GM12878 (cell line): ENCODE measurements around the gene SERP1. TPM values are rescaled to one million over a fixed set of nuclear protein-coding genes. Genes with fewer than 3 reads are reported as not detected.
A peak's percentile ranks its signal among the peaks of the same experiment; 100 is the strongest.

ENCODE experiments used
- BMI1 ChIP-seq: fragments of 450-650 bp; IDR thresholded peaks from 2 replicates; pipeline ENCODE4 v1.6.1; 2016; ENCODE audit warnings: mild to moderate bottlenecking, moderate library complexity, borderline replicate concordance
- CHD1 ChIP-seq: IDR thresholded peaks from 2 replicates; pipeline ENCODE4 v1.6.1; 2012; ENCODE audit warnings: low read depth, low read length, improper control_type of control experiment
- CHD2 ChIP-seq: IDR thresholded peaks from 2 replicates; pipeline ENCODE4 v1.6.1; 2011; ENCODE audit warnings: low read depth, low read length, improper control_type of control experiment, borderline replicate concordance
- EGR1 ChIP-seq, 2 experiments: IDR thresholded peaks; 1 replicate in 1 of 2; 2 replicates in 1 of 2; pipeline ENCODE4 v1.6.1; 2011 to 2012; ENCODE audit warnings: low read depth in 2 of 2, low read length in 2 of 2, borderline replicate concordance in 1 of 2, mild to moderate bottlenecking in 1 of 2, moderate library complexity in 1 of 2
- HDAC6 ChIP-seq: fragments of 200-600 bp; sonication (generic); IDR thresholded peaks from one replicate; pipeline ENCODE4 v1.8.0; 2017; ENCODE audit warnings: antibody characterized with exemption; ENCODE audit not compliant: unreplicated experiment
- JUNB ChIP-seq: IDR thresholded peaks from 2 replicates; pipeline ENCODE4 v1.6.1; 2016; ENCODE audit warnings: antibody characterized with exemption, mild to moderate bottlenecking
- KDM1A ChIP-seq: fragments of 200-600 bp; sonication (generic); IDR thresholded peaks from 2 replicates; pipeline ENCODE4 v1.6.1; 2016; ENCODE audit warnings: borderline replicate concordance
- MEF2B ChIP-seq: fragments of 450-650 bp; IDR thresholded peaks from 2 replicates; pipeline ENCODE4 v1.6.1; 2018; ENCODE audit warnings: mild to moderate bottlenecking, moderate library complexity; ENCODE audit not compliant: partially characterized antibody, poor library complexity, severe bottlenecking
- NFXL1 ChIP-seq: fragments of 450-650 bp; IDR thresholded peaks from 2 replicates; pipeline ENCODE4 v1.6.1; 2017; ENCODE audit warnings: antibody characterized with exemption, mild to moderate bottlenecking, borderline replicate concordance
- PAX8 ChIP-seq: fragments of 450-650 bp; IDR thresholded peaks from 2 replicates; pipeline ENCODE4 v1.6.1; 2017; ENCODE audit warnings: mild to moderate bottlenecking, moderate library complexity
- RAD51 ChIP-seq: fragments of 450-650 bp; IDR thresholded peaks from 2 replicates; pipeline ENCODE4 v1.6.1; 2016; ENCODE audit warnings: moderate library complexity, mild to moderate bottlenecking, inconsistent platforms
- SMC3 ChIP-seq: IDR thresholded peaks from 2 replicates; pipeline ENCODE4 v1.6.1; 2011; ENCODE audit warnings: low read length, improper control_type of control experiment, borderline replicate concordance
- SUZ12 ChIP-seq: fragments of 200-600 bp; sonication (generic); IDR thresholded peaks from one replicate; pipeline ENCODE4 v1.6.1; 2018; ENCODE audit warnings: antibody characterized with exemption, mild to moderate bottlenecking; ENCODE audit not compliant: unreplicated experiment
- YY1 ChIP-seq: IDR thresholded peaks from 2 replicates; pipeline ENCODE4 v1.6.1; 2011; ENCODE audit warnings: low read depth, mild to moderate bottlenecking, low read length
- polyA plus RNA-seq, 11 experiments: library from polyadenylated mRNA; depleted of rRNA in 4 of 11; unstranded in 6 of 11; stranded (reverse) in 5 of 11; fragments of >200 nt; fragmentation: Nextera tagmentation in 4 of 11; fragmentation: Illumina TruSeq in 1 of 11; extraction: Ambion mirVana in 4 of 11; extraction: Trizol in 1 of 11; gene quantifications; 1 replicate in 1 of 11; 2 replicates in 10 of 11; pipeline versions ENCODE4 v1.2.1 to v1.2.3, GENCODE V29; 2011 to 2016; ENCODE audit warnings: inconsistent platforms in 2 of 11, missing spikeins in 2 of 11, low read depth in 1 of 11
- total RNA-seq, 4 experiments: library from RNA; depleted of rRNA in 3 of 4; stranded (reverse); fragments of >200 nt in 3 of 4; fragmentation: Illumina TruSeq in 1 of 4; extraction: Trizol in 1 of 4; gene quantifications; 2 replicates each; pipeline versions ENCODE4 v1.2.1 to v1.2.3, GENCODE V29; 2013 to 2021
- TF ChIP-seq, protein P1 (sequence below): fragments of 450-650 bp; IDR thresholded peaks from 2 replicates; pipeline ENCODE4 v1.6.1; 2017; ENCODE audit warnings: mild to moderate bottlenecking, moderate library complexity
- TF ChIP-seq, protein P2 (sequence below): fragments of 450-650 bp; IDR thresholded peaks from 2 replicates; pipeline ENCODE4 v1.6.1; 2018; ENCODE audit warnings: mild to moderate bottlenecking, low read depth, moderate library complexity; ENCODE audit not compliant: partially characterized antibody
- TF ChIP-seq, protein P3 (sequence below): fragments of 150-350 bp; IDR thresholded peaks from 2 replicates; pipeline ENCODE4 v1.6.1; 2016; ENCODE audit warnings: low read depth, low read length
- TF ChIP-seq, protein P4 (sequence below): IDR thresholded peaks from 2 replicates; pipeline ENCODE4 v1.6.1; 2012; ENCODE audit warnings: low read depth, low read length, improper control_type of control experiment

Gene SERP1
- total and polyA plus RNA-seq, 10 of the 15 experiments (the other 5 are each of a cell fraction or from before 2014, with no cell fraction given): 31.1 to 242 (median 87.0) TPM

DNA sequence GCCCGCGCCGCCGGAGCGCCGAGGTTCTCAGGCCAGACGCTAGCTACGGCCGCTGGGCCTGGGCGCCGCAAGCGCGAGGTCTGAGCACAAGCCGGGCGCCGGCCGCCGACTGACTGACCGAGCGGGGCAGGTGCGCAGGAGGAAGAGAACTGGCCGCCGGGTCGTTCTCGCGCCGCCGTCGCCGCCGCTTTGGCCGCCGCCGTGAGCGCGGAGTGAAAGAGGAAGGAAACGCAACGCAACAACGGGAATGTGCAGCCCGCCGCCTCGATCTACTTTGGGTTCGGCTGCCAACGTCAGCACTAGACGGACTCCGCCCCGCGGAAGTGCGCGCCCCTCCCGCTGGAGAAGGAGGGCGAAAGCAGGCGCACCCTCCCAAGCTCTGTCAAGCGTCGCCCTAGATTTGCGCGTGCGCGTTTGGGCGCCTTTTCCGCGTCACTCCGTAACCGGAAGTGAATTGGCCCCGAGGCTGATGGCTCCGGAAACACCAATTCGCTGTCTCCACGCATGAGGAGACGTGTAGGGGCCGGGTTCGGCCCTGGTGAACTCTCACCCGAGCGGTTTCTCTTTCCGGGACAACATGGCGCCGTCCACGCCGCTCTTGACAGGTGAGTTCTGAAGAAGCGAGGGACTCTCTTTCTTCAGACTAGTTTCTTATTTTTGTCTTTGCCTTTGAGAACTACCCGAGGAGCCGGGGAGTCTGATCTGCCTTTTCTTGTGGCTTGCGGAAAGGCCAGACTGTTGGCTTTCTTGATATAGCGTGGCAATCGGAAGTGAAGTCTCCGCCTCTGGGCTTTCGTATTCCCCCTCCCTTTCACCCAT, at the start of gene SERP1, which contains the start of gene EIF2A (continued):
- TF ChIP-seq, protein P1, sequence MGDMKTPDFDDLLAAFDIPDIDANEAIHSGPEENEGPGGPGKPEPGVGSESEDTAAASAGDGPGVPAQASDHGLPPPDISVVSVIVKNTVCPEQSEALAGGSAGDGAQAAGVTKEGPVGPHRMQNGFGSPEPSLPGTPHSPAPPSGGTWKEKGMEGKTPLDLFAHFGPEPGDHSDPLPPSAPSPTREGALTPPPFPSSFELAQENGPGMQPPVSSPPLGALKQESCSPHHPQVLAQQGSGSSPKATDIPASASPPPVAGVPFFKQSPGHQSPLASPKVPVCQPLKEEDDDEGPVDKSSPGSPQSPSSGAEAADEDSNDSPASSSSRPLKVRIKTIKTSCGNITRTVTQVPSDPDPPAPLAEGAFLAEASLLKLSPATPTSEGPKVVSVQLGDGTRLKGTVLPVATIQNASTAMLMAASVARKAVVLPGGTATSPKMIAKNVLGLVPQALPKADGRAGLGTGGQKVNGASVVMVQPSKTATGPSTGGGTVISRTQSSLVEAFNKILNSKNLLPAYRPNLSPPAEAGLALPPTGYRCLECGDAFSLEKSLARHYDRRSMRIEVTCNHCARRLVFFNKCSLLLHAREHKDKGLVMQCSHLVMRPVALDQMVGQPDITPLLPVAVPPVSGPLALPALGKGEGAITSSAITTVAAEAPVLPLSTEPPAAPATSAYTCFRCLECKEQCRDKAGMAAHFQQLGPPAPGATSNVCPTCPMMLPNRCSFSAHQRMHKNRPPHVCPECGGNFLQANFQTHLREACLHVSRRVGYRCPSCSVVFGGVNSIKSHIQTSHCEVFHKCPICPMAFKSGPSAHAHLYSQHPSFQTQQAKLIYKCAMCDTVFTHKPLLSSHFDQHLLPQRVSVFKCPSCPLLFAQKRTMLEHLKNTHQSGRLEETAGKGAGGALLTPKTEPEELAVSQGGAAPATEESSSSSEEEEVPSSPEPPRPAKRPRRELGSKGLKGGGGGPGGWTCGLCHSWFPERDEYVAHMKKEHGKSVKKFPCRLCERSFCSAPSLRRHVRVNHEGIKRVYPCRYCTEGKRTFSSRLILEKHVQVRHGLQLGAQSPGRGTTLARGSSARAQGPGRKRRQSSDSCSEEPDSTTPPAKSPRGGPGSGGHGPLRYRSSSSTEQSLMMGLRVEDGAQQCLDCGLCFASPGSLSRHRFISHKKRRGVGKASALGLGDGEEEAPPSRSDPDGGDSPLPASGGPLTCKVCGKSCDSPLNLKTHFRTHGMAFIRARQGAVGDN: peak; percentile 46
- peak; percentile 62 for TF ChIP-seq HDAC6
- TF ChIP-seq, protein P2, sequence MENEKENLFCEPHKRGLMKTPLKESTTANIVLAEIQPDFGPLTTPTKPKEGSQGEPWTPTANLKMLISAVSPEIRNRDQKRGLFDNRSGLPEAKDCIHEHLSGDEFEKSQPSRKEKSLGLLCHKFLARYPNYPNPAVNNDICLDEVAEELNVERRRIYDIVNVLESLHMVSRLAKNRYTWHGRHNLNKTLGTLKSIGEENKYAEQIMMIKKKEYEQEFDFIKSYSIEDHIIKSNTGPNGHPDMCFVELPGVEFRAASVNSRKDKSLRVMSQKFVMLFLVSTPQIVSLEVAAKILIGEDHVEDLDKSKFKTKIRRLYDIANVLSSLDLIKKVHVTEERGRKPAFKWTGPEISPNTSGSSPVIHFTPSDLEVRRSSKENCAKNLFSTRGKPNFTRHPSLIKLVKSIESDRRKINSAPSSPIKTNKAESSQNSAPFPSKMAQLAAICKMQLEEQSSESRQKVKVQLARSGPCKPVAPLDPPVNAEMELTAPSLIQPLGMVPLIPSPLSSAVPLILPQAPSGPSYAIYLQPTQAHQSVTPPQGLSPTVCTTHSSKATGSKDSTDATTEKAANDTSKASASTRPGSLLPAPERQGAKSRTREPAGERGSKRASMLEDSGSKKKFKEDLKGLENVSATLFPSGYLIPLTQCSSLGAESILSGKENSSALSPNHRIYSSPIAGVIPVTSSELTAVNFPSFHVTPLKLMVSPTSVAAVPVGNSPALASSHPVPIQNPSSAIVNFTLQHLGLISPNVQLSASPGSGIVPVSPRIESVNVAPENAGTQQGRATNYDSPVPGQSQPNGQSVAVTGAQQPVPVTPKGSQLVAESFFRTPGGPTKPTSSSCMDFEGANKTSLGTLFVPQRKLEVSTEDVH: peak; percentile 84
- no peak for TF ChIP-seq KDM1A
- peak; percentile 6; the same call in 1 of the 2 replicates for TF ChIP-seq CHD1
- TF ChIP-seq RAD51: no peak
- peak; percentile 79; the same call in 1 of the 2 replicates for TF ChIP-seq PAX8
- peak; percentile 99 for TF ChIP-seq YY1
- TF ChIP-seq MEF2B: peak; percentile 47
- TF ChIP-seq JUNB: peak; percentile 31; the same call in 1 of the 2 replicates
- TF ChIP-seq SMC3: no peak; the same call in 1 of the 2 replicates
- TF ChIP-seq, protein P3, sequence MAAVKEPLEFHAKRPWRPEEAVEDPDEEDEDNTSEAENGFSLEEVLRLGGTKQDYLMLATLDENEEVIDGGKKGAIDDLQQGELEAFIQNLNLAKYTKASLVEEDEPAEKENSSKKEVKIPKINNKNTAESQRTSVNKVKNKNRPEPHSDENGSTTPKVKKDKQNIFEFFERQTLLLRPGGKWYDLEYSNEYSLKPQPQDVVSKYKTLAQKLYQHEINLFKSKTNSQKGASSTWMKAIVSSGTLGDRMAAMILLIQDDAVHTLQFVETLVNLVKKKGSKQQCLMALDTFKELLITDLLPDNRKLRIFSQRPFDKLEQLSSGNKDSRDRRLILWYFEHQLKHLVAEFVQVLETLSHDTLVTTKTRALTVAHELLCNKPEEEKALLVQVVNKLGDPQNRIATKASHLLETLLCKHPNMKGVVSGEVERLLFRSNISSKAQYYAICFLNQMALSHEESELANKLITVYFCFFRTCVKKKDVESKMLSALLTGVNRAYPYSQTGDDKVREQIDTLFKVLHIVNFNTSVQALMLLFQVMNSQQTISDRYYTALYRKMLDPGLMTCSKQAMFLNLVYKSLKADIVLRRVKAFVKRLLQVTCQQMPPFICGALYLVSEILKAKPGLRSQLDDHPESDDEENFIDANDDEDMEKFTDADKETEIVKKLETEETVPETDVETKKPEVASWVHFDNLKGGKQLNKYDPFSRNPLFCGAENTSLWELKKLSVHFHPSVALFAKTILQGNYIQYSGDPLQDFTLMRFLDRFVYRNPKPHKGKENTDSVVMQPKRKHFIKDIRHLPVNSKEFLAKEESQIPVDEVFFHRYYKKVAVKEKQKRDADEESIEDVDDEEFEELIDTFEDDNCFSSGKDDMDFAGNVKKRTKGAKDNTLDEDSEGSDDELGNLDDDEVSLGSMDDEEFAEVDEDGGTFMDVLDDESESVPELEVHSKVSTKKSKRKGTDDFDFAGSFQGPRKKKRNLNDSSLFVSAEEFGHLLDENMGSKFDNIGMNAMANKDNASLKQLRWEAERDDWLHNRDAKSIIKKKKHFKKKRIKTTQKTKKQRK: no peak
- TF ChIP-seq EGR1 (IDR thresholded peaks at IDR 0.05; ENCODE audit: borderline replicate concordance in 1 of 2, low read depth in 2 of 2, low read length in 2 of 2): no peak
- TF ChIP-seq SUZ12: no peak
- no peak for TF ChIP-seq BMI1
- TF ChIP-seq NFXL1: no peak
- 0 out of 2 replicates have a peak, but pooled peaks have one; percentile 51 for TF ChIP-seq CHD2
- TF ChIP-seq, protein P4, sequence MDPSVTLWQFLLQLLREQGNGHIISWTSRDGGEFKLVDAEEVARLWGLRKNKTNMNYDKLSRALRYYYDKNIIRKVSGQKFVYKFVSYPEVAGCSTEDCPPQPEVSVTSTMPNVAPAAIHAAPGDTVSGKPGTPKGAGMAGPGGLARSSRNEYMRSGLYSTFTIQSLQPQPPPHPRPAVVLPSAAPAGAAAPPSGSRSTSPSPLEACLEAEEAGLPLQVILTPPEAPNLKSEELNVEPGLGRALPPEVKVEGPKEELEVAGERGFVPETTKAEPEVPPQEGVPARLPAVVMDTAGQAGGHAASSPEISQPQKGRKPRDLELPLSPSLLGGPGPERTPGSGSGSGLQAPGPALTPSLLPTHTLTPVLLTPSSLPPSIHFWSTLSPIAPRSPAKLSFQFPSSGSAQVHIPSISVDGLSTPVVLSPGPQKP: peak; percentile 17
